Right lung (tissue), 10 donors: Measurements from ENCODE around the gene BRD3OS. TPM values are rescaled to one million over a fixed set of nuclear protein-coding genes. Genes with fewer than 3 reads are reported as not detected.

Experiments
- DNase-seq, 2 donors: peaks; one replicate each; pipeline ENCODE4 v3.0.0-alpha.2; 2013
- long read RNA-seq, 8 donors: transcript quantifications; one replicate each; lab custom pipeline, GENCODE V29; 2026
- polyA plus RNA-seq, 5 donors: library from polyadenylated mRNA; unstranded; fragments of 120-200 nt; gene quantifications; one replicate each; pipeline versions ENCODE4 v1.2.1 to v1.2.3, GENCODE V29; 2013; ENCODE audit warnings: inconsistent platforms in 1 of 5, low replicate concordance in 1 of 5; ENCODE audit not compliant: insufficient read length in 5 of 5, insufficient read depth in 1 of 5

Gene BRD3OS, protein sequence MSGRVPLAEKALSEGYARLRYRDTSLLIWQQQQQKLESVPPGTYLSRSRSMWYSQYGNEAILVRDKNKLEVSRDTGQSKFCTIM
- polyA plus RNA-seq: 10 to 100 TPM; 16.3 to 23.6 (median 17.8) TPM
- long read RNA-seq, donor 1, full-length matches to known transcripts: 184 of 250 reads
- long read RNA-seq, donor 1, partial matches to known transcripts: 61 of 250 reads
- long read RNA-seq, donor 1, other reads (novel, unspliced or antisense): 5 of 250 reads
- long read RNA-seq, donor 2, full-length matches to known transcripts: 81 of 81 reads
- long read RNA-seq, donor 2, partial matches to known transcripts: 0 of 81 reads
- long read RNA-seq, donor 2, other reads (novel, unspliced or antisense): 0 of 81 reads
- long read RNA-seq, donor 3, full-length matches to known transcripts: 134 of 160 reads
- long read RNA-seq, donor 3, partial matches to known transcripts: 20 of 160 reads
- long read RNA-seq, donor 3, other reads (novel, unspliced or antisense): 6 of 160 reads
- long read RNA-seq, donor 4, full-length matches to known transcripts: 109 of 131 reads
- long read RNA-seq, donor 4, partial matches to known transcripts: 22 of 131 reads
- long read RNA-seq, donor 4, other reads (novel, unspliced or antisense): 0 of 131 reads
- long read RNA-seq, donor 5, full-length matches to known transcripts: 117 of 117 reads
- long read RNA-seq, donor 5, partial matches to known transcripts: 0 of 117 reads
- long read RNA-seq, donor 5, other reads (novel, unspliced or antisense): 0 of 117 reads
- long read RNA-seq, donor 6, full-length matches to known transcripts: 133 of 193 reads
- long read RNA-seq, donor 6, partial matches to known transcripts: 42 of 193 reads
- long read RNA-seq, donor 6, other reads (novel, unspliced or antisense): 18 of 193 reads
- long read RNA-seq, donor 7, full-length matches to known transcripts: 123 of 216 reads
- long read RNA-seq, donor 7, partial matches to known transcripts: 76 of 216 reads
- long read RNA-seq, donor 7, other reads (novel, unspliced or antisense): 17 of 216 reads
- long read RNA-seq, donor 8, full-length matches to known transcripts: 57 of 57 reads
- long read RNA-seq, donor 8, partial matches to known transcripts: 0 of 57 reads
- long read RNA-seq, donor 8, other reads (novel, unspliced or antisense): 0 of 57 reads

DNA sequence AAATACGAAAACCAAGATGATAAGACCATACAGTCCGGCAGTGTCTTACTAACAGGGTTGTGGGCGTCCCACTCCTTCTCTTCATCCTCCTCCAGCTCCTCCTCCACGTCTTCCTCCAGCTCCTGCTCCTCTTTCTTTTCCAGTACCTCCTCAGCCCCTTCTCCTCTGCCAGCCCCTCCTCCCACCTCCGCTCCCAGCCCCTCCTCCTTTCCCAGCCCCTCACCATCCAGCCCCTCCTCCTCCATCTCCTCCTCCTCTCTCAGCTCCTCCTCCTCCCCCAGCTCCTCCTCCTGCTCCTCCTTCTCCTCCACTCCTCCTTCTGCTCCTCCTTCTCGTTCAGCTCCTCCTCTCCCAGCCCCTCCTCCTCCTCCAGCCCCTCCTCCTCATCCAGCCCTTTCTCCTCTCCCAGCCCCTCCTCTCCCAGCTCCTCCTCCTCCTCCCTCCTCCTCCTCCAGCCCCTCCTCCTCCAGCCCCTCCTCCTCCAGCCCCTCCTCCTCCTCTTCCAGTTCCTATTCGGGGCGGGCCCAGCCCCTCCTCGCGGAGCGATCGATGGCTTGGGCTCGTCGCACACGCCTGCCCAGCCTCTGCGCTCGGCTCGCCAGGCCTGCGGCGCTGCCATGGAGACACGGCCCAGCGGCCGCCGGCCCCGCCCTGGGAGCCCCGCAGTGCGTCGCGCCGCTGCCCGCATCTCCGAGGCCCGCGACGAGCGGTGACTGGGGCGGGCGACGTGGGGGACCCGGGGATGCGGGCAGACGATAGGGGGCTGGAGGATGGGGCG is at the start of gene BRD3OS:
TSS of gene BRD3OS (plus strand) at position 654 of the 778 bp plus-strand sequence. CDS start 1,267 bp downstream, outside the sequence.
- peak; percentile 95 to 98 for DNase-seq

DNA sequence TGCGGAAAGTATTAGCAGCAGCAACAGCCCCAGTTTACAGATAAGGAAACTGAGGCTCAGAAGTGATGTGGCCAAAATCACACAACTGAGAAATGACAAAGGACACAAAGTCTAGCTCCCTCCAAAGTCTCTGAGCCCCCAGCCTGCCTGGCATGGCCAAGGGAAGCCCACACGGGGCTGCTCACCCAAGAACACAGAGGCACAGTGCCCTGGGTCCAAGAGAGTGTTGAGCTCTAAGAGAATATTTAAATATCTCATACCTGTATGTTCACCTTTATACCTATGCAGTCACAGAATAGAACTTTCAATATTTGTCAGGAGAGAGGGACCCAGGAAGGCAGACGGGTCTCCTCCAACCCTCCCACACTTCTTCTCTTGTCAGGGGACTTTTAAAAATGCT is 49.8 kb upstream of the BRD3OS start:
- DNase-seq: no peak

DNA sequence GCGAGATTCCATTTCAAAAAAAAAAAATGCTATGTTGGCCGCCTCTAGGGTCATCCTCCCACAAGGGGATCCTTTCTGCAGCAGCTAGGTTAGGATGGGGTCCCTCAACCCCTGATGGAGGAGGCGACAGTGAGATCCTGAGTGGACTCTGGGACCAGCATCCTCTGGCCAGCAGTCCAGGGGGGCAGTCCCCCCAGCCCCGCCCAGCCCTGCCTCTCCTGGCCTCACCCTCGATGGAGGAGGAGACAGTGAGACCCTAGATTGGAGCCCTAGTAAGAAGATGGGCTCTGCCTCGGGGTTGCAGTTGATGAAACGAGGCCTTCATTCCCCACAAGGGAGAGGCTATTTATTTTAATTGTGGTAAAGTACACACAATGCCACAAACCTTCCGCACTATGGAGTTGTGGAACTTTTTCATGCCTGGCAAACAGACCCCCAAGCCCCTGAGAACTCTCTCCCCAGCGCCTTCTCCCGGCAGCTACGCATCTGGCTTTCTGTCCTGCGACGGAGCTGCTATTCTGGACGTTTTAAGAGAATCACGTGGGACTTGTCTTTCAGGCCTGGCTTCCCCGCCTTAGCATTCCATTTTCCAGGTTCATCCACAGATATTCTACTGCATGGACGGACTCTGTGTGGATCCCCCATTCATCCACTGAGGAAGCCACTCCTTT is 49.0 kb upstream of the BRD3OS start:
- no peak for DNase-seq

DNA sequence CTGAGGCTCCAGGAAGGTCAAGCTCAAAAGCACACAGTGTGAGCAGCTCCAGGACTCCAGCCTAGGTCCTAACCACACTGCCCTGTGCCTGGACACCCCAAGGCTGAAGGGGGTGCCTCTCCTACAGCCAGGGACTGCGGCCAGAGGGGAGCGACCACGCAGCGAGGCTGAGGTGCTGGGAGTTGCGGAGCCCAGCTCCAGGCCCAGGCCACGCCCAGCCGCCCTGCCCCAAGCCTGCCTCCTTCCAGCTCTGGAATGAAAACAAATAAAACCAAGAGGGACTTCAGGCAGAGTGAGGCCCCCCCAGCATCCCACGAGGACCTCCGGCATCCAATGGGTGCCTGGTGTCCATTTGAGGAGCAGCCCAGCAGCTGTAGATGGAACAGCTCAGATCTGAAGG is 48.4 kb upstream of the BRD3OS start:
- no peak for DNase-seq

DNA sequence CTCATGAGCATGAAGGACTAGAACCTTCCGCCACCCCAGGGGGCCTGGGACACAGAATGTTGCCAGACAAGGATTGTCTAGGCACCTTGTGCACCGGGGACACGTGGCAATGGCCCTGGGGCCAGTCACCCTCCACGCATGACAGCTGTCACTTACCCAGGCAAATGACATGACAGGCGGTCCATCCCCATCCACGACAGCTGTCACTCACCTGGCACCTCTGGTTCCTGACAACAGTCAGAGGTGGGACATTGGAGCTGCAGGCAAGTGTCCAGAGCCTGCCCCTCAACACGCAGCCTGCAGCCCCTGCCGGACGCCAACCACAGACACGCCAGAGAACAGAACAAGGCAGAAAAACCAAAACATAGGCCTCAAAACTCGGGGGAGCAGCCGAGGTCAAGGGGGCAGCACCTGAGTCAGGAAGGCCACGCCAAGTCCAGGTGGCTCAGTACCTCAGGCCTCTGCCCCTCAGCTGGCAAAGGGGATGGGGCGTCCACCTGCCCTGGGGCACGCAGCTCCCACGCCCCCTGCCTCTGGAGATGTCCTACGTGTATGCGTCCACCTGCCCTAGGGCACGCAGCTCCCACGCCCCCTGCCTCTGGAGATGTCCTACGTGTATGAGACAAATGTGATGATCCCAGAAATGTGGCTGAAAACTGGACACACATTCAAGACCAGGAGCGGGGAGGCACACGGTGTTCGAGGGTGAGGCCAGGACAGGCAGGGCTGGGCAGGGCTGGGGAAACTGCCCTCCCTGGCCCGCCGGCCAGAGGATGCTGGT is 47.7 kb upstream of the BRD3OS start:
- no peak for DNase-seq

DNA sequence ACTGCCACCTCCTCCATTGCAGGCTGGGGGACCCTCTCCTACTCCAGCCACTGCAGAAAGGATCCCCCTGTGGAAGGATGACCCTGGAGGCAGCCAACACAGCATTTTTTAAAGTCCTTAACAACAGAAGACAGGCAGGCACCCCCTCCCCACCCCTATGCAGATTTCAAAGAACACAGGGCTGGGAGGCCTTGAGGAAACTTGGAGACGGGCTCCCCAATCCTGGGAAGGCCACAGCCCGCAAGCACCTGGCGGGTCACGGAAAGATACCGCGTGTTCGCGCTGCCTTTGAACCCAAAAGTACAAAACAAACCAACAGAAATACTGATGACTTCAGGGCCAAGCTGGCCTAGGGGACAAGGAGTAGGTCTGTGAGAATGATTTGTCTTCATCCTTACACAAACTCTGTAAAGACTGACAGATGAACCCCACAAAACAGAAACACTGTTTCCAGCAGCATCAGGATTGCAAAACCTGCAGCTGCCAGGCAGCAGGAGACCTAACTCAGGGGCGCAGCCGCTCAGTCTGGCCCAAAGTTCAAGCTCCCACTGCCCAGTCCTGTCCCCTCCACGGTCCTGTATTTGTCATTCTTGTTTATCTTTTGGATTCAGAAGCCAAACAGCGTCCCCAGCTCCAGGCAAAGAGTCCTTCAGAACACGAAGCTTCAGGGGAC is 46.9 kb upstream of the BRD3OS start:
- no peak for DNase-seq

DNA sequence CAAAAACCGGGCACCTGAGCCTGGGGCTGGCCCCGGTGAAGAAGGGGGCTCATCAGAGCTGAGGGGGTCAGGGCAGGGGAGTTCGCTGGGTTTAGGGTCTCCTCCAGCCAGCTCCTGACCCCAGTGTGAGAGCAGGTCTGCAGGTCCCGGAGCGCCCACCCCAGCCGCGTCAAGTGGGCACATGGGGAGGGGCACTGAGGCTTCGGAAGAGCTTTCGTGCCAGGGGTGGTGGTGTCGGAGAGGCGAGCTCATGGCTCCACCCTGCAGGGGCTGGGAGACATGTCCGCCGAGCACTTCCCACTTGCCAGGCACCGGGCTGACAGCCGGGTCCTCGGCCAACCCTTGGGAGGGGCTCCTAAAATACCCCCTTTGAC is 46.4 kb upstream of the BRD3OS start:
- DNase-seq: no peak

DNA sequence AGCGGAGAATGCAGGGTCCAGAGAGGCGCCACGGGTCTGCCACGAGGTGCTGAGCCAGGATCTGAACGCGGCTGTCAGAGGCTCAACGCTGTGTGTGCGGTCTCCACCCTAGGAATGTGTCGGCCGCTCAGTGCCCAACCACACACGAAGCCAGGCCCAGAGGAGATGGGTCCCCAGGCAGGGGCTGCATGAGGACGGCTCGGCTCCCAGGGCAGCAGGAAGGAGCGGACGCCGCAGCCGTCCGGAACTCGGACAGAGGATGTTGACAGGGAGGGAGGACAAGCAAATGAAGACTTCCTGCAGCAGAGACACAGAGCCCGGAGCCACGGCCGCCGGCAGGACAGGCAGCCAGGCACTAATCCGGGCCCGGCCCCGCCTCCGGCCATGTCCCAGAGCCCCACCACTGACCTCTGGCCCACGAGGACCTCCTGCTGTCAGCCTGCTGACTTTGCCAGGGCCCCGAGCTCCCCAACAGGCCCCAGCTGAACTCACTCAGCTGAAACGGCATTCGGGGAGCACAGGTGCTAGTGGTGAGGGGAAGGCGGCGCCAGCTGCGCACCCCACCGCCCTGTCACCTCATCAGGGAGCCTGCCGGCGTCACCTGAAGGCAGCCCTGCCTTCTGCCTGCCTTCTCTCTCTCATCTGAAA is 45.9 kb upstream of the BRD3OS start:
- peak; percentile 60 to 63 for DNase-seq

DNA sequence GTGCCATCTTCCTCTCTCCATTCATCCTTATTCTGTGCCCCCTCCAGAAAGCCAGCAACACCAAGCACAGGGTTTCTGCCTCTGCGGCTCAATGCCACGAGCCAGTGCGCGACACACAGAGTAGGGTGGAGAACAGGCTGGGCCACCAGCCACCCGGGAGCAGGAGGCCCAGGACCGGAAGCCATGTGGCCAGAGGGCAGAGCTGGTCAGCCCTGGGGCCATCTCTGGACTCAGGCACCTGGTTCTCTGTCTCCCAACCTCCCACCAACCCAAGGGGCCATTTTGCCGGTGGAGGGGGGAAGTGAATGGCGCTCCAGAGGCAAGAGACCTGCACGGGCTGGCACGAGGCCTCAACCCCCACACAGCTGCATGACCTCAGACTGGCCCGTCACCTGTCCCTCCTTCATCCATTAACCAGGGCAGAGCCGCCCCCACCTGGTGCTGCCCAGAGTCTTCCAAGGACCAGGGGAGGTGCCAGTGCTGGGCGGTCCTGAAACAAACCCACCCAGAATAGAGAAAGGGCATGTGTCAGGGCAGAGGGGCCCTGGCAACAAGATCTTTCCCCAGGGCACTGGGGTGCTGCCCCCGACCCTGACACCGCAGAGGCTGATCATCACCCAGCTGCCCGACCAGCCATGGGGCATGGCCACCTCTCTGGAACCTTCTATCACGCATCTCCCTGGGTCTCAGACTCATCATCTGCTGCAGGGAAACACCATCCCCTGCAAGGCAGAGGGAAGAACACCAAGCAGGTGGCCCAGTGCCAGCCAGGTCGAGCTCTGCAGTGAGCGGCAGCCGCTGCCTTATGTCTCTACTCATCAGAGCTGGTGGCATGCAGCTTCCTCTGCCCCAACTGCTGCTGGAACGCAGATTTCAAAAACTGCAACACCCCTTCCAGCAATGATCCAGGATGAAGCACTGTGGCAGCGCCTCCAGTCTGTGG is 45.1 kb upstream of the BRD3OS start:
- no peak for DNase-seq

DNA sequence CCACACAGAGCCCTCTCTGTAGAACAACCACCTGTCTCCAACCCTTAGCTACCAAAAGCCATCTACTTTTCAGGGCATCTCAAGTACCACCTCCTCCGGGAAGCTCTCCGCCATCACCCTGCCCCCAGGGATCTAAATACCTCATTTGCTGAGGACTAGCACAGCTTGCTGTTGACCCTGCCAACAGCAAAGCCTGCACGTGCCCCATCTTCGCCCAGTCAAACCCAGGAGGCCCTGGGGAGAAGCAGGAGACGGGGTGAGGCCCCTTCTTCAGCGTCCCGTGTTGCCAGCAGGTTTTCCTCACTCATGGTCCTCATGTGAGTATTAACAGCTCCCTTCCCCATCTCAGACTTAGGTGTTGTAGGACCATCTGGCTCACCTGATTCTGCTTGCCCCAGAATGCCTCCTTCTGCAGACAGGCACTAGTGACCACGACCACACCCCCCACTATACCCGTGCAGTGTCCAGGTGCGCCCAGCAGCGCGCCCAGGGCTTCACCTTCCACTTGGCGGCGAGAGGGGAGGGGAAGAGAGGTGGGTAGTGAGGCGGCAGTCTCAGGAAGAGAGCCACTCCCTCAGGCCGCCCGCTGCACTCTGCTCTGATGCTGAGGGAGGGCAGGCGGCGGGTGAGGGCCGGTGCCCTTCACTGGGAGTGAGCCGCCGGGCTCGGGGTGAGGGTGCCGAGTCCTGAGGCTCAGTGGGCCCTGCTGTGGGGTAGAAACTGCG is 44.3 kb upstream of the BRD3OS start:
- DNase-seq: no peak

DNA sequence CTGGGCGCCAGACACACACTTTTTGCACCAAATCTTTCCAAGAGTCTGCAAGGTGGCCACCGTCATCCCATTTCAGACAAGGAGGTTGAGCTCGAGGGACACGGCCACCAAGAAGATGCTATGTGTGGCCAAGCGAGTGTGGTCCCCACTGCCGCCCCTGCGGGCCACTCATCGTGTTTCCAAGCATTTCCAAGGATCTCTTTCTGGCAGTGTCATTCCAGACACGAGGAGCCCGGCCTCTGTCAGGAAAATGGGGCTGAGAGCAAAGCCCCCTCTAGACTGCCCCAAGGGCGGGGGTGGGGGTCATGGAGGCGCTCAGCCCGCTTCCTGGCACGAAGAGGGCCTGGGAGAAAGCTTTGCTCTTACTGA is 43.7 kb upstream of the BRD3OS start:
- no peak for DNase-seq

DNA sequence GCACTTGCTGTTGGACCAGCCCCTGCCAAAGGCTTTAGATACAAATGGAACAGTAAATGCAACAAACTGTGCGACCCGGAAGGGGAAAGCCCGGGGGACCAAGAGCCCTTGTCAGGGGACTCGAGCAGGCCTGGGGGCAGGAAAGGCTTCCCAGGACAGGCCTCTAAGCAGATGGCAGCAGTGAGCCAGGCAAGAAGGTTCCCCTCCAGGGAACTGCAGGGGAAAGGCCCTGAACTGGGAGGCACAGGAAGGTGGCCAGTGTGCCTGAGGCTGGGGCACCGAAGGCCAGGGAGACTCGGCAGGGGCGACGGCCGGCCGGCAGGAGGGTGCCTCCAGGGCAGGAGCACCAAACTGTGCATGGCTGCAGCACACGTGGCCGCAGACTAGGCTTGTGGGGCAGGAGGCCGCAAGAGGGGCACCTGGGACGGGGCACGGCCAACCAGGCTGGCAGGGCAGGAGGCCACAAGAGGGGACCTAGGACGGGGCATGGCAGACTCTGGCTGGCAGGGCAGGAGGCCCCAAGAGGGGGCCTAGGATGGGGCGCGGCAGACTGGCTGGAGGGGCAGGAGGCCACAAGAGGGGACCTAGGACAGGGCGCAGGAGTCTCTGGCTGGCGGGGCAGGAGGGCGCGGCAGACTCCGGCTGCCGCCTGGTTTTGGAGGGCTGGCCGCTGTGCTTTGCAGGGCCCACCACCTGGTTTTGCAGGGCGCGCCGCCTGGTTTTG is 43.2 kb upstream of the BRD3OS start:
- no peak for DNase-seq

DNA sequence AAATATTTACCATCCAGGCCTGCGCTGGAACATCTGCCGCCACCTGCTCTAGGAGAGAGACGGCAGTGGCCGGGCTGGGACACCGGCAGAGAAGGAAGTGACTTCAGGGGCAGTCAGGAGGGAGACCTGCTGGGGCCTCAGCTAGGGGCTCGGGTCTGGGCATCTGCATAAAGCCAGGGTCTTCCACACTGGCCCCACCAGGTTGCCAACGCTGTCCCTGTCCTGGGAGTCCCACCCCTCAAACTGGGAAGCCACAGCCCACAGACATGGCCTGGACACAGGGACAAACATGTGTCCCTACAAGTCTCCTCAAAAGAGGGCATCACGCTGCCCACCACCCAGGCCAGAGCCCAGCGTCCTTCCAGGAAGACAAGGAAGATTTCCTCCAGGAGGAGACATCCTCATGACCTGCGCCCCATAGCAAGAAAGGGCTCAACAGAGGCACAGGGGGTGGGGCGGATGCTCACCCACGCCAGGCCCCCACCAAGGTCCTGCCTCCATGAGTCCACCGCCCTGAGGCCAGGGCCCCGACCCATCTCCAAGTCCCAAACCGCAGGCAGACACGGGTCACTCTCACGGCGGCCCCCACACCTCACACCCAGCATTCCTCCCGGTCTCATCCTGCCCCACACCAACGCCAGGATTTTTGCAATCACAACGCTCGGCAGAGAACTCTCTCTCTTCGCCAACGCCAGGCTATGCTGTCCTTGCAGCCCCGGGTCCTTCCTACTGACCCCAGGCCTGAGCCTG is 42.1 kb upstream of the BRD3OS start:
- no peak for DNase-seq

DNA sequence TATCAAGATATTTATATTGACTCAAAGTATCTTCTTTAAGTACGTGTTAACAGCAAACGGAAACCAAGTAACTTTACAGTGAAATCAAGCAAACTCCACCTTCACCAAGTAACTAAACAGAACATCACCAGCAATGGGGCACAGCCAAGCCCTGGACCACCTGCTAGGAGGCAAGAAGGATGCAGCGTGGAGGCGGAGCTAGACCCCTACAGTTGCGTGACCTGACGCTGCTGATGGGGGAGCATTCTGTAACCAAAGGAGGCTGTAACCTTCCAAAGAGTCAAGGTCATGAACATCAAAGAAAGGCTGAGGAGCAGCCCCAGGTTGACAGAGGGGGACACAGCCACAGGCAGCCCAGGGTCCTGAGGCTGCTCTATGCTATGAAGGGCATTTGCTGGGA is 39.2 kb upstream of the BRD3OS start:
- no peak for DNase-seq

DNA sequence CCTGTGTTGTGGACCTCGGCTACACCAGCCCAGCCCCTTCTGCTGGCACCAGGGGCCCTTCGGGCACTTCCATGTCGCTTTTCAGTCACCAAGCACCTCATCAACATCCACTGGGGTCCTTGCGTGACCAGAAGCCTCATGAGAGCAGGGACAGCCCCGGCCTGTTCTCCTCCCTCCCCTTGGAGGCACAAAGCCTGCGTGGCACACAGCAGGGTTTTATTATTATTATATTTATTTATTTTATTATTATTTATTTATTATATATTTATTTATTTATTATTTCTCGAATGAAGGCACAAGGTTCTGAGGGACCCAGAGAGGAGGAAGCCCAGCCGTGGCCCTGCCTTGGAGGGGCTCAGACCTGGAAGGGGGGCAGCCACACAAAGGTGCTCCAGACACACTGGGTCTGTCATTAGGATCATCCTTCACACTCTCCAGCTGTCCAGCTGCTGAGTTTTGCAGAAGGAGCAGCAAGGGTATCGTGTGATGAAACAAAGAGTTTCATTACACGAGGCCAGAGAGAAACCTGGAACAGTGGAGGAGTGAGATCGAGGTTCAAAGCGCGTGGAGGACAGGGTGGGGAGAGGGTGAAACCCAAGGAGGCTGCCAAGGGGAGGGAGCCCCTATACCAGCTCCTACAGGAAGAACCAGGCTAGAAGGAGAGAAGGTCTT is 38.4 kb upstream of the BRD3OS start:
- no peak for DNase-seq
